Breast epithelium (tissue), 3 donors: ENCODE data around the gene POLR1B.

ENCODE experiments used
- POLR2A ChIP-seq: fragments of 450-650 bp; IDR thresholded peaks from one replicate; pipeline ENCODE4 v1.6.1; 2016; ENCODE audit warnings: antibody characterized with exemption, mild to moderate bottlenecking, moderate library complexity
- TF ChIP-seq, protein P1 (sequence below), 3 donors: fragments of 450-650 bp; IDR thresholded peaks; one replicate each; pipeline ENCODE4 v1.5.1; 2016 to 2017; ENCODE audit warnings: antibody characterized with exemption in 3 of 3, mild to moderate bottlenecking in 3 of 3, moderate library complexity in 3 of 3

DNA sequence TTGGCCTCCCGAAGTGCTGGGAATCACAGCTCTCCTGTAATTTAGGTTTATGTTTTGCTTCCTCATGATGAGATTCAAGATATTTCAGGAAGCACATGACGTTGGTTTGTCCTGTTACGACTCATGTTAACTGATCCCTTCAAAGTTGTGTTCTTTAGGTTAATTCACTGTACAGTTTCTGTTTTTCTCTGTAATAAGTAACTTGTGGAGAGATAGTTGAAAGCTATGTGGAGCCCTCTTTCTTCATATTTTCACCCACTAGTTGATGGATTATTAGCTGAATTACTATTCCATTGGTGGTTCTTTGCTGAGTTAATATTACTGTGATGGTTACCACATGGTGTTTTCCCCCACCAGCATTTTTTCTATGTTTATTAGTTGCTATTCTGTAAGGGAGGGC lies 23.8 kb downstream of the POLR1B start:
- TF ChIP-seq POLR2A = no peak
- TF ChIP-seq, protein P1, sequence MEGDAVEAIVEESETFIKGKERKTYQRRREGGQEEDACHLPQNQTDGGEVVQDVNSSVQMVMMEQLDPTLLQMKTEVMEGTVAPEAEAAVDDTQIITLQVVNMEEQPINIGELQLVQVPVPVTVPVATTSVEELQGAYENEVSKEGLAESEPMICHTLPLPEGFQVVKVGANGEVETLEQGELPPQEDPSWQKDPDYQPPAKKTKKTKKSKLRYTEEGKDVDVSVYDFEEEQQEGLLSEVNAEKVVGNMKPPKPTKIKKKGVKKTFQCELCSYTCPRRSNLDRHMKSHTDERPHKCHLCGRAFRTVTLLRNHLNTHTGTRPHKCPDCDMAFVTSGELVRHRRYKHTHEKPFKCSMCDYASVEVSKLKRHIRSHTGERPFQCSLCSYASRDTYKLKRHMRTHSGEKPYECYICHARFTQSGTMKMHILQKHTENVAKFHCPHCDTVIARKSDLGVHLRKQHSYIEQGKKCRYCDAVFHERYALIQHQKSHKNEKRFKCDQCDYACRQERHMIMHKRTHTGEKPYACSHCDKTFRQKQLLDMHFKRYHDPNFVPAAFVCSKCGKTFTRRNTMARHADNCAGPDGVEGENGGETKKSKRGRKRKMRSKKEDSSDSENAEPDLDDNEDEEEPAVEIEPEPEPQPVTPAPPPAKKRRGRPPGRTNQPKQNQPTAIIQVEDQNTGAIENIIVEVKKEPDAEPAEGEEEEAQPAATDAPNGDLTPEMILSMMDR (IDR thresholded peaks at IDR 0.05) = no peak
